AG09309 (cell line): ENCODE data around the gene NPL.

Experiments
- DNase-seq: peaks from one replicate; pipeline ENCODE4 v3.0.0-alpha.2; 2010; ENCODE audit warnings: low read depth
- H3K4me3 ChIP-seq: 2 replicates; pipeline ENCODE4 v1.5.1; 2011; ENCODE audit warnings: mild to moderate bottlenecking, low read depth, low read length, moderate library complexity; ENCODE audit not compliant: control insufficient read depth
- CTCF ChIP-seq: IDR thresholded peaks from 2 replicates; pipeline ENCODE4 v1.5.1; 2011; ENCODE audit warnings: mild to moderate bottlenecking, low read depth, low read length, inconsistent platforms; ENCODE audit not compliant: insufficient read depth, control insufficient read depth; ENCODE audit errors: missing control alignments

The NPL gene

GRCh38 chr1:182869241-182869666, 79.7 kb downstream of the NPL start:
- no peak for TF ChIP-seq CTCF
- no peak for DNase-seq
- H3K4me3 ChIP-seq, result no peak overlapping the region

GRCh38 chr1:182872881-182873280, 83.3 kb downstream of the NPL start:
- no peak for TF ChIP-seq CTCF
- no peak overlapping the region for H3K4me3 ChIP-seq
- DNase-seq, result no peak

GRCh38 chr1:182875889-182876288, 86.3 kb downstream of the NPL start:
- TF ChIP-seq CTCF, result no peak
- H3K4me3 ChIP-seq, result no peak overlapping the region
- no peak for DNase-seq

- no peak overlapping the region for H3K4me3 ChIP-seq
- no peak for DNase-seq
- TF ChIP-seq CTCF, result no peak
Measured at GRCh38 chr1:182877331-182877730, 87.8 kb downstream of the NPL start.

GRCh38 chr1:182877842-182878241, 88.3 kb downstream of the NPL start:
- no peak for TF ChIP-seq CTCF
- no peak for DNase-seq

More at GRCh38 chr1:182877842-182878241, 88.3 kb downstream of the NPL start:
- H3K4me3 ChIP-seq, result no peak overlapping the region
